Measurements from ENCODE around the gene STAMBPL1.
"Not testable (repeated sequence)": the region's sequence is repeated elsewhere in the genome, so short reads cannot be mapped to it uniquely, and the experiment has no call there.

The STAMBPL1 gene

DNA sequence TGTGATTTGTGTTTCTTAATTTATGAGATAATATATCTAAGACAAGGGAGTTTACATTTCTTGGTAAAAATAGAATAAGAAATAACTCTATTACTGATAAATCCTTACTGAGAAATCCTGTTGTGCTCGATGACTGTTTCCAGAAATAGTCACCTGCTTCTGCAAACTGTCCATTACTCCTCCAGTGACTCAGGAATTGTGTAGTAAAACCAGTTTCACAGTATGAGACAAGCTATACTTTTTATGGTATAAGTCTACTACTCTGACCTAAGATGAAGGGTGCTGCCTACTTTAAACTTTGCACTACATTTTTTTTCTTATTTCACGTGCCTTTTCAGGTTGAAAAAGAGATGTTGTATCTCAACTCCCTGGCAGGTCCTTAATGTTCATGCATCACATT is 21.6 kb upstream of the STAMBPL1 start:
- DNase-seq = no peak

DNA sequence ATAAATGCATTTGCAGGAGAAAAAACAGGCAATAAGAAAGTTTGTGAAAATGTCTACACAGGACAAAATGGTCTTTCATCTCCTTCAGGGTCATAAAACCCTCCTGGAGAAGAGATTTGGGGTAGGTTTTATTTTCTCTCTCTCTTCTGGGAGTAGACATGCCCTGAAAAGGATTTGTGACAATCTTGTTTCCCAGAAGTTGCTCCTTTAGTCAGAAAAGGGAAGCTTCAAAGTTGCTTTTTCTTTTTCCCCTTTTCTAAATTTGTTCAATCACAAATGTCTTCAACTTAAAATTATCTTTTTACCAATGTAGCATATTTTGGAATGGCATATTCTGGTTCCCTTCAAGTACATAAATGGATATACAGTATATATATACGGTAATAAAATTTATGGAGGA is 19.0 kb upstream of the STAMBPL1 start:
- no peak for DNase-seq

DNA sequence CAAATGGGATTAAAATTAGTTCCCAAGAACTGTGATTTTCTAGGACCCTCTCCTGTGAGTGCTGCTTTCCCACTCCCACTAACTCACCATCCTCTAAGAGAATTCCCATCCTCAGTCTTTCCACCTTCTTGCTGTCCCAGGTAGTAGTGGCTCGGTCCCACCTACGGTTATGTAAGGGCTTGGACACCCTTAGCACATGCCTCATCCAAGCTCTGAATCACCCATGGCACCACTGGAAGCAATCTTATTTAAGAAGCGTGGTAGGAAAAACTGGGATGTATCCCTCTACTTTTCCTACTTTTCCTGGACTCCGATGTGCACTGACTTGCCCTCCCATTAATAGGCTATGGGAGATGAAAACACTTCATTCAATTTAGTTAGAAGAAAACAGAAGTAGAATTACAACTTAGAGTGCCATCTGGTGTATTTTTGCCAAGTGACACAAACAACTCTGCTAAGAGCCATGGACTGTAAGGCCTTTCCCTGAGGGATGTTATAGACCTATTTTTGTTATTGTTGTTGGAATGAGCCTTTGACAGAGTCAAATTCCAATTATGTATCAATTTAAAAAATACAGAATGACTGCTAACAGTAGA is 14.7 kb upstream of the STAMBPL1 start:
- no peak for DNase-seq

DNA sequence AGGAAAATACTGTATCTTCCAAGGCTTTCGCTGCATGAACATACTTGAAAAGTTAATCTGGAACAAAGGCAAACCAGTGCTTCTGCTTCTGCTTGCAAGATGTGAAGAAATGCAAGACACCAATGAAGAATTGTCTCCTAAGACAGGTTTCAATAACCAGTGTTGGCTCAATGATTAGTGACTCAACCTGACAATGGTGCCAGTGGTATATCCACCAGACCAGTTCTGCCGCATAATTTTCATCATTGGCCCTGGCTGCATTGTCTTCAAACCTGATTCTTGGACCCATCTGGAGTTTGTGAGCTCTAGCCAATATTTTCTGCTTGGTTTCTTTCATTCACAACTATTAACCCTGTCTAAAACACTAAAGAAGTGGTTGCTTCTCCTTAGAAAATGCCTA is 13.6 kb upstream of the STAMBPL1 start:
- no peak for DNase-seq

DNA sequence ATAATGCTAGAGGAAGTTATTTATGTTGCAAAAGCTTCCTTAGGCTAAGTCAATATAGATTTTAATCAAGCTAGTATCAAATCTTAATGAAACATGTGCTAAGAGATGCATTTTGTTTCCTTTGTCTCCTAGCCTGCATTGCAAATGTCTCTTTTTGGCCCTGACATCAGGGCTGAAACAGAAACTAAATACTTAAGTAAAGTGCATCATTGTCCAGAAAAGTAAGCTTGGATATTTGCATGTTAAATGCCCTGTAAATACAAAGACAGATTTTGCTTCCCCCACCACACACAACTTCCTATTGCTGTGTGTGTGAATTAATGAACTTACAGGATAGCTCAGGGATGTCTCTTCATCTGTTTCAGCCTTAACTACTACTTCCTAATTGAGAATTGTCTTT is 10.0 kb upstream of the STAMBPL1 start:
- no peak for DNase-seq

DNA sequence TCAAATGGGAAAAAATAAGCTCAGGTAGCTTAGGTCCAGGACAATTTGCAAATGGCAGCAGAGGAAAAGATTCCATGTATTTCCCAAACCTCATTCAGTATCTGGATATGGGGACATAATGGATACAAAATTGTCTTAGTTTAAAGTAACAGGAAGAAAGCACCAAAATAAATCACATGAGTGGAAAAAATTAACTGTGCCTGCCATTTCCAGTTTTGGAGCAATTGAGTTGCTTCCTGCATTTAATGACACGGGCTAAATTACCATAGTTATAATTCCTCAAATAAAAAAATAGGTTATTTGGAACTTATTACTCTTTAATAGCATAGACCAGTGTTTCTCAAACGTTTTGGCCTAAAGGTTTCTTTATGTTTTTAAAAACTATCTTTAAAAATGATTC is 6.3 kb upstream of the STAMBPL1 start:
- DNase-seq = no peak

DNA sequence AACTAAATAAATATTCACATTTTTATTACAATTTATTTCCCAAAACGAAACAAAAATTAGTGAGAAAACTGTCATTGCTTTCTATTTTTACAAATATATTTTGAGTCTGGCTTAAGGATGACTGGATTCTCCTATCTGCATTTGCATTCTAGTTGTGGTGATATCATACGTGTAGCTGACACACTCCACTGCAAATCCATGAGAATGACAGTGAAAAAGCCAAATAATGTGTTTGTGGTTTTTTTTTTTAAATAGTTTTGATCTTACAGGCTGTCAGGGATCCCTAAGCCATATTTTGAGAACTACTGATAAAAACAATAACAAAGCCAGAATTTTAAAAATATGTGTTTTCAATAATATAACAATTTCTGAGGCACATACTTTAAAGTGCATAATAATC is 5.8 kb upstream of the STAMBPL1 start:
- DNase-seq = no peak

DNA sequence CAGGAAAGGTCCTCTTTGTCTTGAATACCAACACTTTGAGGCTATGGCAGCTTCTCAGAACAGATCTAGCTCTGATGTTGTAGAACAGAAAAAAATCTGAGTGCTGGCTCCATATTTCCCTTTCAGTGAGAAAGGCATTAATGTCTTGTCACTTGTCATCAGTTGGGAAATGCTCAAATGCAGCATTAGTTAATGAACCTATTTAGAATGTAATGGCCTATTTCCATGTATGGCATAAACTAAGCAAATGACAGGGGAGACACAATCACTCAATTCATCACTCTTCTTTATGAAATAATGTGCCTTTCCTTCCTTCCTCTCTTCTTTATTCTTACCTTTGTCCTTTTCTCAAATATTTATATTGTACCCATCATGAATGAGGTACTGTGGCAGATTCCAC is 5.0 kb upstream of the STAMBPL1 start:
- no peak for DNase-seq

DNA sequence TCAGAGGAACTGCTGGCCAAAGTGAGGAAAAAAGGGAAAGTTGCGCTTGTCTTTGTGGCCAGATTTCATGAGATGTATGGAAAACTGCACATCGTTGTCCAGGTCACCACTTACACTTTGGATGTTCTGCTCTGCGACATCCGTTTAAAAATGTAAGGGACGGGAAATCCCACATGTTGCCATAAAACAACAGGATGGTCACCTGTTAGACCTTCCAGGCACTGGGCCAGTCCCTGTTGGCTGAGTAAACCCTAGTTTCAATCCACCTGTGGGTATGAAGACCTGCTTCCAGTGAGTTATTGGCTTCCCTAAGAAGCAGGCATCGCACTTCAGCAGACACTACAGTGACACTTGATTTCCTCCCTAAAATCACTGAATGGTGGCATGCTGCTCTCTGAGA is 2.7 kb upstream of the STAMBPL1 start:
- no peak for DNase-seq

DNA sequence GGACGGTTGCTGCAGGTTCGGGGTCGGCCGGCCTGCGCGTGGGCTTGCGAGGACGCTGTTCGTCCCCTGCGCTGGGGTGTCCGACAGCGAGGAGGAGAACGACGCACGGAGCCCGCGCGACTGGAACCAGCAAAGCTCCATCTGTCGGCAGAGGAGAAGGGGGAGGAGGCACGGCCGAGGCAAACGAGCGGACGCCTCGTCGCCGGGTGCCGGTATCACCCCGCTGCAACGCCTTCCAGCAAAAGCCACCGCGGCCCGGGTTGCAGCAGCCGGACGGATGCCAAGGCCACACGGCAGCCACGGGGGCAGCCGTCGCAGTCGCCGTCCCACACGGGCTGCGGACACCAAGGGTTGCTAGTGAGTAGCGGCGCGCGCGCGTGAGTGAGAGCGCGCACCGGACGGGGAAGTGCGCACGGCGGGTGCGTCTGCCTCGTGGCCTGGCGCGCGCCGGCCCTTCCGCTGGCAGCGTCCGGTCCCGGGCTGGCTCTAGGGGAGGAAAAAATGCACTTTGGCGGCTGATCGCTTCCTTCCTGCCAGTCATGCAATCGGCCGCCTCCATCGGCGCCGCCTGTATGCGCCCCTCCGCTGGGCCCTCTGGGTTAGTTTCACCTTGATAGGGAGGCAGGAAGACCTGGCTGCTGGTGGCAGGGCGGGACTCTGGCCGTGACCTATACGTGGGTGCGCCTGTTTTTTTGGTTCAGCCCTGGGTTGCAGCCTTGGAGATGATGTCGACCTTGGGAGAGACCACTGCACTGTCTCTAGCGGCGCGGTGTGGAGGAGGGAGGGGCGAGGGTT is 434 bp downstream of the STAMBPL1 start:
- DNase-seq = peak; percentile 83

DNA sequence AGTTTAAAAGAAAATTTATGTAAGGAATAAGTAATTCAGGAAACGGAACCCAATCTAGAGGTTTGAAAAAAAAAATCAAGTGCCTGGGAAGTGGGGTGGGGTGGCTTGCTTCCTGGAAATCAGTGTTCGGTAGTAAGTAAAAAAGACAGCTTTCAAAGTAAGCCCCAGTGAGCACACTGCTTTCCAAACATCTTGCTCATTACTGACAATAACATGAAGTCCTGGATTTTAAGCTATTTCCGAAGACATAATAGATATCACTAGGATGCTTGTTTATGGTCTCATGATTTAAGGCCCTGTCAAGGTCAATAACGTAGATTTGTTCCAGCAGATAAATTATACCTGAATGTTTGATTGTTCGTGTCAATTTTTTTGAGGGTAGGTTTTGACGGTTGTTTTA is 1.3 kb downstream of the STAMBPL1 start:
- no peak for DNase-seq

DNA sequence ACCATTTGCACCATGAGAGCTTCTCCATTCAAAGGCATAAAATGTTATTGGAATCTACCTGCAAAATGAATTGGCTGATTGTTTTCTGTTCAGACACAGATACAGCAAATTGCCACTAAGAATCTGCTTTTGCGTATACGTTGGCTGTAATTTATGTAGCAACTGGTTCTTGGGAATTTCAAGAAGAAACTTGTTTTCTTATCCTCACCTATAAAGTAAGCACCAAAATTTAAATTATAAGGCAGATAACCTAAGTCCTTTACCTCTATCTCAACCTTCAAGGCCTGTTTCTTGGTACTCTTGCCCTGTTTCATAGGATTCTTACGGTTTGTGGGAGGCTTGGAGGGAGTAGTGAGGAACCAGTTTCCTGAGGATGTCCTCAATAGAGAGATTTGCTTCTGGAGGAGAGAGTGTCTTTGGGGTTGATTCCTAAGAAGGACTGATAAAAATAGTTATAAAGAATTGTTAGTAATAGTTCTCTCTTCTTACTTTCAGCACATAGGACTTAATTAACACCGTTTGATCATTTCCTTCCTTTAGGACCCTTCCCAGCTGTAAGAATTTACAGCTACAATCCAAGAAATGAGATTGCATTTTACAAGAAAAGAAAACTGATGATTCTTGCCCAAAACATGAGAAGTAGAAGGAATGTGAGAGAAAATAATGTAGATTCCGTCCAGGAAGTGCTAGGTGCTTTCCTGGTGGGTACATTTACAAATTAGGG is 2.0 kb downstream of the STAMBPL1 start:
- no peak for DNase-seq

DNA sequence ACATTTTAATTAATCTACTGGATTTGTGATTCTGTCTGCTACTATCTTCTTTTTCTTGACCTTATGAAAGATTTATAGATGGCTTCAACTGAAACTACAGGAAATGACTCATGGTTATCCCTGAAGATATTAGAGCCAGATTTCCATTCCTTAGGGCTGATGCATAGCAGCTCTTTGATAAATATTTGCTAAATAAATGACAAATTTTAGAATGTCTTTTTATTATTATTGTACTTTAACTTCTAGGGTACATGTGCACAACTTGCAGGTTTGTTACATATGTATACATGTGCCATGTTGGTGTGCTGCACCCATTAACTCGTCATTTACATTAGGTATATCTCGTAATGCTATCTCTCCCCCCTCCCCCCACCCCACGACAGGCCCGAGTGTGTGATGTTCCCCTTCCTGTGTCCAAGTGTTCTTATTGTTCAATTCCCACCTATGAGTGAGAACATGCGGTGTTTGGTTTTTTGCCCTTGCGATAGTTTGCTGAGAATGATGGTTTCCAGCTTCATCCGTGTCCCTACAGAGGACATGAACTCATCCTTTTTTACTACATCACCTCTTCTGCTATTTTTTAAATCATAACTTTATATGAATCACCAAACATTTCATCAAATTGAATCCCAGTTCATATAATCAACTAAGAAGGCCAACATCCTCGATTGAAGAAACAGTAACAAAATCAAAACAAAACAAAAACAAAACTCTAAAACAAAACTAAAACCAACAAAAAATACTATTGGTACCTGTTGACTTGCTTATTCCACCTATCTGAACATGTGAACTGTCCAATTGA is 2.8 kb downstream of the STAMBPL1 start:
- DNase-seq = not testable (repeated sequence)

DNA sequence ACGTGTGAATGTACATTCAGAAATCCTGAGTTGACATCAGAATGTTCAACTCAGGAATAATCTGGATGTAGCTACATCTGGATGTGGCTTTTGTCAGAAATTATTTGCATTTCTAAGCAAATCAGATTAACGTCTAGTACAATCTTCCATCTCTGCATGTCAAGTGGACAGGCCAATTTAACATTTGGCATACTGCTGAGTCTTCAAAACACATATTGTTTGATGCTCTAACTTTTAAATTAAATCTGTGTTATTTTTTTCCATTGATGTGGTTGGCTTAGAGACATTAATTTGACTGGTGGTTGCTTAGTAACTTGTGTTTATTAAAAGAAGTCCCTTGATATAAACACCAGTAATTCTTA is 3.4 kb downstream of the STAMBPL1 start:
- DNase-seq = no peak

DNA sequence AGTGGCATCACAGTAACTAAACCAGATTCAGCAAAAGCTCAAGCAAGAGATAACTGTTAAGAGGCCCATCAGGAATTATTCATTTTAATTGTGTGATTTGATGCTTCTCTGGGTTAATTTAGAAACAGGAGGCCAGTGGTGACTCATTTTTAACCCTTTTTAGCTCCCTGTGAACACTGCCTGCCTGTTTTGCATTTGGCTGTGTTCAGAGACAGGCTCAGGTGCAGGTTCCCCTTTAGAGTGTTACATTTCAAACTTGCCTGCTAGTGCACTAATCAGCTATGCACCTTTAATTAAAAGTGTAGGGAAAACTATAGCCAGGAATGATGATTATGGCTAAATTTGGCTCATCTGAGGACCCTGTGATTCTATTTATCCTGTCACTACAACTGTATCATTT is 6.5 kb downstream of the STAMBPL1 start:
- DNase-seq = no peak

DNA sequence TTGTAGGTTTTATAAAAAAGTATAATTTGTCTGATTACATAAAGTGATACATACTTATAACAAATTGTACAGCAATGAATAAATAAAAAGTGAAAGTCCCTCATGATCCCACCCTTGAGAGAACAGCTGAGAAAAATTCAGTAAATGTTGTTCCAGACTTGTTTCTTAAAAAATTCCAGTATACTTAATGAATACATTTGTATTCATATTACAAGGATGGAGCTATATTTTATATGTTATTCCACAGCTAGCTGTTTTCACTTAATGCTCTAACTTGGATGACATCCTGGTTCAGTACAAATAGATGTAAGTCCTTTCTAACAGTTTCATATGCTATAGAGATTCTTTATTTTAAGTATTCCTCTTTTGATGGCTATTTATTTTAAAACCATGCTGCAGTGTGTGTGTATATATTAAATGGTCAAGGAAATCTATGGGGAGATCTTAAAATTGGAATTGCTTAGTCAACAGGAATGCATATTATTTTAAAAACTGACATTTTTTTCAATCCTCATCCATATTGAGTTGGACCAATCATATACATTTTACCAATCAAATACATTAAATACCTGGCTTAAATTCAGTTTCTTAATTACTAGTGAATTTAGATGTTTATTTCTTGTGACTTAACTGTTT is 8.9 kb downstream of the STAMBPL1 start:
- DNase-seq = no peak

DNA sequence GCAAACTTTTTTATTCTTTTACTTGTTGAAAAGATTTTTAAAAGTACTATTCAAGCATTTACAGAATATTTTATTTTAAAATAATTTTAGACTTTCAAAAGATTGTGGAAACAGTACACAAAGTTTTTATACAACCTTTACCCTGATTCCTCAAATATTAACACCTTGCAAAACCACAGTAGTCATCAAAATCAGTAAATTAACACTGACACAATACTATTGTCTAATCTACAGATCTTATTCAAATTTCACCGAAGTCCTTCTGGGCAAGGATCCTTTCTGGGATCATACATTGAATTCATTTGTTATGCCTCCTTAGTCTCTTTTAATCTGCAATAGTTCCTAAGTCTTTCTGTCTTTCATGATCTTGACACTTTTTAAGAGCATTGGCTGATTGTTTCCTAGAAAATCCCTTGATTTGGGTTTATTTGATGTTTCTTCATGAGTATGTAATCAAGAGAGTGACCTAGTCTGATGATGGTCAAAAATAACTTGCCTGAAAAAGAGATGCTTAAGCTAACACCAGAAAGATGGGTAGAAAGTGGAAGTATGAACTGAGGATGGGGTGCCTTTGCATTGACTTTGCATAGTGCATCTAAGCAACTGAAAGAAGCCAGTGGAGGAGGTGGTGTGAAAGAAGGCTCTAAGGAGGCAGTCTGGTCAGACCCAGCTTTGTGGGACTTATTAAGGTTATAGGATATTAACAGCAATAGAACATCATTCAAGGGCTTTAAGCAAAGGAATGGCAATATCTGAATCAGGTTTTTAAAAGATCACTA is 9.7 kb downstream of the STAMBPL1 start:
- DNase-seq = no peak

DNA sequence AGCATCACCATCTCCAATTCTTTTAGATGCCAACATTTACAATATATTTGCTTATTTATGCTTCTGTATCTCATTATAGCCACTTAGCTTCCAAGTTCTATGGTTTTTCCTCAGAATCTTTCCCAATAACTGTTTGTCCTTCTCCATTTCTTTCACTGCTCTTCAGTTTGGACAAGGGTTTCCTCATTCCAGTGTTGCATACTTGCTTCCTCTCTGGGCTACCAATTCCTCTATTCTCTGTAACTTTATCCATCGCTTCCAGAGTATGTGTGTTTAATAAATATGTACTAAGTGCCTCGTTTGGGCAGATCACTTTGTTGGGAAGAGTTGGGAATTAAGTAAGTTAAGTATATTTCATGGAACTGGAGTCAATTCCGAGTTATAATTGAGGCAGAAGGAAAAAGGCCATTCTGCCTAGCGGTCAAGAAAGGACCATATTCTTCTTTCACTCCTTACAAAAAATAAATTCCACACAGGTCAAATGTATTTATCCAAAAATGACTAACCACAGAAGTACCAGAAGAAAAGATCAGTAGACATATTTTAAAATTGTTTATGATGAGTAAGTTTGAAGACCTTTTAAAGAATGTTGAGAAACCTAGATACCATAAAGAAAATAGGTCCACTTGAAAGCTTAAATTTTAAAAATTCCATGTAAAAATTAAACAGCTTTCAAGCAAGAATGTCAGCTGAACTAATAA is 10.8 kb downstream of the STAMBPL1 start:
- DNase-seq = no peak

DNA sequence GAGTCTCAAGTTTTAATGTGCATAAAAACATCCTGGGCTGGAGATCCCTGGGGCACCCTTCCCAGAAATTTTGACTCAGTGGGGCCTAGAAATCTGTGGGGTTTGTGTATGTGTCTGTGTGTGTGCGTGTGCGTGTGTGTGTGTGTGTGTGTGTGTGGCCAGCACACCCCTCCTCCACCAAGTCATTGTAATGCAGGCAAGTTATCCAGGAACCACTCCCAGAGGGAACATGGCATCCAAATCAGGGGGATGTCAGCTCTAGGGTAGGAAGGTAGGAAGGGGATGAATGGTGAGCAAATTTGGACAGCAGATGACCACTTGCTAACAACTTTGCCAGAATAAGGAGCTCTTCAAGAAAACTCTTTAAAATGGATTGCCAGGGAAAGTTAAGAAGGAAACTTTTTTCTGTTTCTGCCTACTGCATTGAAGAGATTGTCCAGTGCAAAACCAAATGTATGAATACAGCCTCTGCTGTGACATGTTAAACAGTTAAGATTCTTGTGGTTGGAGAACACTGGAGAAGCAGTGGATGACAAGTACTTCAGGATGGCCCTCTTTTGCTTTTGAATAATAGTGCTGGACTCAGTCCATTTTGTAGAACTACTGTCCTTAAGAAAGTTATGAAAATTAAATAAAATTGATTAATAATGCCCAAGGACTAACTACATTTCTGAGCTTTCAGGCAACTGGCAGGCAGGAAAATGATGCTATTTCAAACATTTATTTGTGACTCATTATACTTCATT is 12.3 kb downstream of the STAMBPL1 start:
- DNase-seq = no peak

DNA sequence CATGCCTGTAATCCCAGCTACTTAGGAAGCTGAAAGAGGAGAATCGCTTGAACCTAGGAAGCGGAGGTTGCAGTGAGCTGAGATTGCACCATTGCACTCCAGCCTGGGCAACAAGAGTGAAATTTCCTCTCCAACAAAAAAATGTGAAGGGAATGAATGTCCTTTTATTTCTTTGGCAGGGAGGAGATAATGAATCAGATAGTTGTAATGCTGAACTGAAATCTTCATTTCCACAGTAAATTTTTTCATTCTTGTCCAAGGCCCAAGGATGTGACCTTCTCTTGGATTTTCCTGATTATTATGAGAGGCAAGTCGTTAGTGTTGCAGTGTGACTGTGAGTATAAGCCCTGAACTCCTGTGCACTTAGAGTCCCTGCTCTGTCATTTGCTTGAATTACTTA is 13.6 kb downstream of the STAMBPL1 start:
- DNase-seq = no peak

DNA sequence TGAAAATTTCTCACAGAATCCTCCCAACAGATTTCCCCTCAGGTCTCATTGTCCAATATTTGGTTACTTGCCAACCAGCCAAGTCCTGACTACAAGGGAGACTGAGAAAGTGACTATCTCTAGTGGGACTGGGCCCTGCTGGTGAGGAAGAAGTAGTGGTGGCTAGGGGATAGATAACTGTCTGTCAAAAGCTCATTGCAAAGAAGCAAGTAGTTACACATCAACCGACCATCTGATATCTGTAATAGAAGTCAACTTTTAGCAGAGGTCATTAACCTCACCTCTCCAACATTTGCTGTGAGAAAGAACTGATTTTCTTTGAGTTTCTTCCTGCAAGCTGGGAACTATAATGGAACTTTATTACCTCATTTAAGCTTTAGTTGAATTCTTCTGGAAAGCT is 15.2 kb downstream of the STAMBPL1 start:
- DNase-seq = no peak
